ENCODE data around the gene PGLYRP2.

Gene PGLYRP2

GRCh38 chr19:15442142-15442920 lies 37.0 kb downstream of the PGLYRP2 start:
- in situ Hi-C loops (cut with MboI; ENCODE audit: low sequenced_read_pairs), result no loop called here

DNA sequence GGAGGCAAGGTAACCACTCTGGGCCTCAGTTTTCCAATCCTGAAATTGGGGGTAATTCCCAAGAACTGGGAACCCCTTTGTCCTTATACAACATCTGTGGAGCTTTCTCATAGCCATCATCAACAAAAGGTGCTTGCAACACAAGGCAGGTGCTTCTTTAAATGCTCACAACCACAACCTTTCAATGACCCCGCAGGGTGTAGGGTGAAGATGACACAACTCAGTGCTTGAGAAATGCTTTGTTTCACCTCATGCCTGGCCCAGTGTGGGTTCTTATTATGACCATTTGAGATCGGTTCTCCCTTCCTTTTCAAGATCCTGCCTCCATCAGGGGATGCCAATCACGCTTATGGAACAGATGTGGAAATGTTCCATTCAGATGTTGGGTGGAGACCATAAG lies 38.0 kb downstream of the PGLYRP2 start:
- in situ Hi-C loops (cut with MboI; ENCODE audit: low sequenced_read_pairs), result no loop called here

DNA sequence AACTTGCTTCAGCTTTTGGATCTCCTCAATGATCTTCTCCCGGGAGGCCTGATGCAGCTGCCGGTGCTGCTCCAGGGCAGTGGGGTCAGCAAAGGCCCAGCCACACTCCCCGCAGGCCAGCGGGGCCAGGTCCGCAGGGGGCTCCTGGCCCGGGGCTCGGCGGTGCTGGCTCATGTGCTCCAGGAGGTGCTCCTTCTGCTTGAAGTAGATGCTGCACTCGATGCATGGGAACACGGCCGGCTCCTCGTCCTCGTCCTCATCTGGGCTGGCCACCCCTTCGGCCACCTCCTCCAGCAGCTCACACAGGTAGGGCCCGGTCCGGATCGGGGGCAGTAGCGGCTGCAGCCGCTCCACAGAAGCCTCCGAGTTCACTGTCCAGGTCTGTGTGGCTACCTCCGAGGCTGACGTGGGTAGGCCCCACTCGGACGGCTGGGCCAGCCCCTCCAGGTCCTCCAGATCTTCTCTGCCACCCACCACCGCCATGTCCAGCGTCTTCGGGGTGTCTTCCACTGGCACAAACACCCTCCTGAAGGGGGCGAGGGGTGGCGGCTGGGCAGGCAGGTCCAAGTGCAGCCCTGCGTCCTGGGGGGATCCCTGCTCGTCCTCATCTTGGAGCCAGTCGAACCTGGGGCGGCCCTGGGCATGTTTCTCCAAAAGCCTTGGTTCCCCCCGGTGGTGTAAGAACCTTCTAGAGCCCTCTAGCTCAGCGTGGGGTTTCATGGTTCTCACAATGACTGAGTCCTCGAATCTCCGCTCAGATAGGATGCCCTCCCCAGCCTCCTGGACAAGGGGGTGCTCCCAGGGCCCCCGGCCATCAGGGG lies 39.3 kb downstream of the PGLYRP2 start:
- in situ Hi-C loops (cut with MboI; ENCODE audit: low sequenced_read_pairs), result no loop called here

- in situ Hi-C loops (cut with MboI; ENCODE audit: low sequenced_read_pairs), result no loop called here
Measured at GRCh38 chr19:15439078-15439799, 40.1 kb downstream of the PGLYRP2 start.

DNA sequence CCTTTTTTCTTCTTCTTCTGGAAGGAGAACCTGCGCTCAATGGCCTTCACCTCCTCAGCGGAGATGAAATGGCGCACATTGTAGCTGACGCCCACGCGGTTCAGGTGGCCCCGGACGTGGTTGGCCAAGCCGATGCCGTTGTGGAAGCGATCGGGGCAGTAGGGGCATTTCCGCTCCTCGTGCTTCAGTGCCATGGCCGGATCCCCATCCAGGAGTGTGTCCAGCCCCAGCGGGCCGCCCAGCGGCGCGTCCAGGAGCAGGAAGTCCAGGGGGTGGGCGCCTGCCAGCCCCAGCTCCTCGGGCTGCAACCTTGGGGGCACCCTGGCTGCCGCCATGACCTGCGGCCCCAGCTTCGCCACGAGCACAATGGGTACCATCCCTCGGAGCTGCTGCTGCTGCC lies 40.7 kb downstream of the PGLYRP2 start:
- in situ Hi-C loops (cut with MboI; ENCODE audit: low sequenced_read_pairs), result no loop called here

DNA sequence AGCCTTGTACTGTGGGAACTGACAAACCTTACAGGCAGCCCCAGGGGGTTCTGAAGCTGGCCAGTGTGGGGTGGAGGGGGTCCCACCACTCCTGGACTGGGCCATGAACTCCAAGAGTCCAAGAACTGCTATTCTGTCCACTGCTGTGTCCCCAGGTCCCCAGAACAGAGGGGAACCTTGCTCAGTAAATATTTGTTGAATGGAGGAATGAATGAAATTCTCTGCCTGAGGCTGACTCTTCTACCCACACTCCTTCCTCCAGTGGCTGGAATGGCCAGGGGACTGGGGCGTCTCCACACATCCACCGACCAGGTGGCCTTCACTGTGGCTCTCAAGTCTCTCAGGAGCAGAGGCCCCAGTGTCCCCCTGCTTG lies 41.2 kb downstream of the PGLYRP2 start:
- in situ Hi-C loops (cut with MboI; ENCODE audit: low sequenced_read_pairs), result no loop called here

DNA sequence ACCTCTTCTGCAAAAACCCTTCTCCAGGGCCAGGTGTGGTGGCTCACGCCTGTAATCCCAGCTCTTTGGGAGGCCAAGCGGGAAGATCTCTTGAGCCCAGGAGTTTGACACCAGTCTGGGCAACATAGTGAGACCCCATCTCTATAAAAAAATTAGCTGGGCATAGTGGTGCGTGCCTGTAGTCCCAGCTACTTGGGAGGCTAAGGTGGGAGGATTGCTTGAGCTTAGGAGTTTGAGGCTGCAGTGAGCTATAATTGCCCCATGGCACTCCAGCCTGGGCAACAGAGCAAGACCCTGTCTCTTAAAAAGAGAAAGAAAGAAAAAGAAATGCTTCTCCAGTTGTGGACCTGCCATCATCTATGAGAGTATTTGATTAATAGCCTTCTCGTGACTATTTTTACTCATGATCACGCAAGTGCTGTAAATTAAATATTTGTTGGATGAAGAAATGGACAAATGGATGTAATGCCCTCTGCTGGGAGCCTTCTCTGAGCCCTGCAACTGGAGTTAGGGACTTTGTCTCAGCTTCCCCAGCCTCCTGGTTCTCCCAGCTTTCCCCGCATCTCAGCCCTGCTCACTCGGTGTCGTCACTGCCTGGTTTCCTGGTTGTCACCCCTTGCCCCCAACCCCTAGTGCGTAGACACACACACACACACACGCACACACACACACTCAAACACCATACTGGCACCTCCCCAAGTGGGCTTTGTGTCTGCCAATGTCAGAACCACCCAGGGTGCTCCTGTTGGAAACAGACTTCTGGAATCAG lies 41.8 kb downstream of the PGLYRP2 start:
- in situ Hi-C loops (cut with MboI; ENCODE audit: low sequenced_read_pairs), result no loop called here

- in situ Hi-C loops (cut with MboI; ENCODE audit: low sequenced_read_pairs), result no loop called here
Measured at GRCh38 chr19:15436826-15437110, 42.5 kb downstream of the PGLYRP2 start.

GRCh38 chr19:15436012-15436825 lies 43.1 kb downstream of the PGLYRP2 start:
- in situ Hi-C loops (cut with MboI; ENCODE audit: low sequenced_read_pairs), result no loop called here

DNA sequence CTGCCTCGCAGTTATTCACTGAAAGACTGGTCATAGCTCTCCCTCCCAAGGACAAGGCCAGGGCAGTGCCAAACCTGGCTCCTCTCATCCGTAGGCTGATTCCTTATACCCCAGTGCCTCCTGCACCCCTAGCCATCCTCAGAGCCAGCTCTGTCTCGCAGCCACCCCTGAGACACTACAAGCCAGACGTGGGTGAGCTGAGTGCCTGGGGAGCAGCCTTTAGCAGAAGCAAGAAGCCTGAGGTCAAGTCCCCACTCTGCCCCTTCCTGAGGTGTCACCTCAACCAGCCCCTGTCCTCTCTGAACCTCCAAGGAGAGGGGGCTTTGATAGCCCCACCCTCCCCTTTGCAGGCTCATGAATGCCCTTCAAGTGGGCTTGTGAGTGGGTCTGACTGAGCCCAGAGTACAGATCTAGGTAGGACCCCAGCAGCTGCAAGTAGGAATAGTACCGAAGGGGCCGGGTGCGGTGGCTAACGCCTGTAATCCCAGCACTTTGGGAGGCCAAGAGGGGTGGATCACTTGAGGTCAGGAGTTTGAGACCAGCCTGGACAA lies 45.7 kb downstream of the PGLYRP2 start:
- in situ Hi-C loops (cut with MboI; ENCODE audit: low sequenced_read_pairs), result no loop called here

GRCh38 chr19:15432629-15433518 lies 46.4 kb downstream of the PGLYRP2 start:
- in situ Hi-C loops (cut with MboI; ENCODE audit: low sequenced_read_pairs), result no loop called here

DNA sequence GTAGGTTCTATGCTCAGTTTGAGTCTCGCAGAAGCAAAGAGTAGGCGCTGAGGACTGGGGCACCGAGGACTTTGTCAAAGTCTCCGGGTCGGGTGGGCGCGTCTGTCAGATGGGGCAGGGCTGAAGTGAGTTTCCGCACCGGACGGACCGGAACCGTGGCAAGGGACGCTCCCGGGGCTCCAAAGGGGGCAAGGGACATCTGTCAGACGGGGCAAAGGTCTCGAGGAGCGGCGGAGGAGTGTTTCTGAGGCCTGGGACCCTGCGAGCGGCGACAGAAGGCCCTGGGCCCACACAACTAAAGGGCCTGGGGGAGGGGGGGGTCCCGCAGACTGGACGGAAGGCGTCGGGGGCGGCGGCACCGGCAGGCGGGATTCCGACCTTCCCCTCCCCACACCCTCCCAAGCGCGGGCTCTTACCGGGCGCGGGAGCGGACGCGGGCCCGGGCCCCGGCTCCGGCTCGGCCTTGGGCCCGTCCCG lies 47.2 kb downstream of the PGLYRP2 start:
- in situ Hi-C loops (cut with MboI; ENCODE audit: low sequenced_read_pairs), result no loop called here

DNA sequence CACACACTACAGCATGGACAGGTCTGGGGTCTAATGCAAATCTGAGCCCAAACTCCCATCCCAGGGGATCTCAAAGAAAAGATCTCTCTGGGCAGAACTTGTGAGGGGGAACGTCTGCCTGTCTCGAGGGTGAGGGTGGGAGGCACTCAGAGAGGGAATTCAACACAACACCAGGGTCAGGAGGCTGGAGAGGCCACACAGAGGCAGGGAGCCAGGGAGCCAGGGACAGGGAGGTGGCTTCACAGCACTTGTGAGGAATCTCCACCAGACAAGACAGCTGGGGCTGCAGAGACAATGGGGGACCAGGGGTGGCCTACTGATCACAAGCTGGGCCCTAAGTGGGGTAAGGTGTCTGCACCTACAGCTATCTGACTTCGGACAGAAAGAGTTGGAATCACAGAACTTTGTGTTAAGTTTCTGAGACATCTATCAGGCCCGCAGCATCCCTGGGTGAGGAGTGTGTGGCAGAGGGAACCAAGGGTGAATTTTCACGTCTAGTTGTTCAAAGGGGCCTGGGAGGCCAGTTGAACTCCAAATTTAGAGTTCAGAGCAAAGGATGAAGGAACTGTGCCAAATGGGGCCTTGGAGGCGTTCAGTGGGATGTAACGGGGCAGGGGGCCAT lies 47.8 kb downstream of the PGLYRP2 start:
- in situ Hi-C loops (cut with MboI; ENCODE audit: low sequenced_read_pairs), result no loop called here

DNA sequence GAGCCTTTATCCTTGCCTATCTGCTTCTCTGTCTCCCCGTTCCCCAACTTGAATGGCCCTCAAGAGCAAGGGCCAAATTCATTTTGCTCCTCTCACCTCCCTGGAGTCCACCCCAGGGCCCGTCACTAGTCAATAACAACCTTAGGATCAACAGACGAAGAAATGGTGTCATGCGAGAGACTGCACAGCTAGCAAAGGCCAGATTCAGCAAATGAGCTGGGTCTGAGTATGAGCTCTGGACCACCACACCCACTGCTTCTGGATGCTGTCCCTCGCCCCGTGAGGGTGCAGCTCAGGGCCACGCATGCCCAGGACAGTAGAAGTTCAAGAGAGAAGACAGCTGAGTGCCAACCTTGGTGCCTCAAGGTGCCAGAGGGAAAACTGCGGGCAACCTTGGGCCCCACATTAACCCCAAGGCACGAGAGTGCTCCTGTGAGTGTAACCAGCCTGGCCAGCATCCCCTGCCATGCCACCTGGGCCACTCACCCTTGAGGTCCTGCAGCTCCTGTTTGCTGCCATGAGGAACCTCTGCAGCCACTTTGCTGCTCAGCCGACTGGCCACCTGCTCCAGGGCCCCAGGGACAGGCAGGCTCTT lies 48.7 kb downstream of the PGLYRP2 start:
- in situ Hi-C loops (cut with MboI; ENCODE audit: low sequenced_read_pairs), result no loop called here

GRCh38 chr19:15429825-15430467 lies 49.4 kb downstream of the PGLYRP2 start:
- in situ Hi-C loops (cut with MboI; ENCODE audit: low sequenced_read_pairs), result no loop called here

GRCh38 chr19:15428956-15429824 lies 50.1 kb downstream of the PGLYRP2 start:
- in situ Hi-C loops (cut with MboI; ENCODE audit: low sequenced_read_pairs), result no loop called here
